CMK (cell line): ENCODE results near the gene NOB1.
"Not testable (repeated sequence)": the region's sequence is repeated elsewhere in the genome, so short reads cannot be mapped to it uniquely, and the experiment has no call there.

Experiments used
- DNase-seq: peaks from one replicate; pipeline ENCODE4 v3.0.0-alpha.2; 2010; ENCODE audit warnings: low read depth

NOB1 gene

GRCh38 chr16:69754469-69755310 is at the start of gene NOB1:
NOB1 (minus strand) TSS chr16:69754926; CDS start chr16:69754910, 16 bp downstream.
- DNase-seq, result peak; percentile 97

GRCh38 chr16:69804297-69804696 is 49.6 kb upstream of the NOB1 start:
- DNase-seq, result no peak

- DNase-seq, result no peak
Observed at GRCh38 chr16:69799611-69800031, 44.9 kb upstream of the NOB1 start.

- no peak for DNase-seq
Observed at GRCh38 chr16:69798466-69798865, 43.7 kb upstream of the NOB1 start.

- peak; percentile 32 for DNase-seq
Observed at GRCh38 chr16:69796285-69797118, 41.8 kb upstream of the NOB1 start.

- DNase-seq, result no peak
Observed at GRCh38 chr16:69794486-69794885, 39.8 kb upstream of the NOB1 start.

GRCh38 chr16:69793526-69793925 is 38.8 kb upstream of the NOB1 start:
- DNase-seq, result no peak

- not testable (repeated sequence) for DNase-seq
Observed at GRCh38 chr16:69791391-69791847, 36.7 kb upstream of the NOB1 start.

GRCh38 chr16:69787883-69788282 is 33.2 kb upstream of the NOB1 start:
- DNase-seq, result no peak

GRCh38 chr16:69784586-69784985 is 29.9 kb upstream of the NOB1 start:
- no peak for DNase-seq

- DNase-seq, result no peak
Observed at GRCh38 chr16:69781118-69781517, 26.4 kb upstream of the NOB1 start.

- no peak for DNase-seq
Observed at GRCh38 chr16:69779724-69780123, 25.0 kb upstream of the NOB1 start.

- DNase-seq, result no peak
Observed at GRCh38 chr16:69775563-69775962, 20.8 kb upstream of the NOB1 start.

- DNase-seq, result no peak
Observed at GRCh38 chr16:69773260-69773947, 18.7 kb upstream of the NOB1 start.

- no peak for DNase-seq
Observed at GRCh38 chr16:69771651-69771967, 16.9 kb upstream of the NOB1 start.

- no peak for DNase-seq
Observed at GRCh38 chr16:69769404-69769803, 14.7 kb upstream of the NOB1 start.

- no peak for DNase-seq
Observed at GRCh38 chr16:69768666-69769065, 13.9 kb upstream of the NOB1 start.

GRCh38 chr16:69767459-69768229 is 12.9 kb upstream of the NOB1 start:
- no peak for DNase-seq

GRCh38 chr16:69763599-69763942 is 8.8 kb upstream of the NOB1 start:
- no peak for DNase-seq

GRCh38 chr16:69762814-69763598 is 8.3 kb upstream of the NOB1 start:
- no peak for DNase-seq
